ENCODE data around the gene SMAD9. TPM values are rescaled to one million over a fixed set of nuclear protein-coding genes. Genes with fewer than 3 reads are reported as not detected.

SMAD9 gene
- total and polyA plus RNA-seq, 2 of the 8 experiments (the other 6 are each of a cell fraction or from before 2014, with no cell fraction given) = 0.45 to 1.0 TPM

DNA sequence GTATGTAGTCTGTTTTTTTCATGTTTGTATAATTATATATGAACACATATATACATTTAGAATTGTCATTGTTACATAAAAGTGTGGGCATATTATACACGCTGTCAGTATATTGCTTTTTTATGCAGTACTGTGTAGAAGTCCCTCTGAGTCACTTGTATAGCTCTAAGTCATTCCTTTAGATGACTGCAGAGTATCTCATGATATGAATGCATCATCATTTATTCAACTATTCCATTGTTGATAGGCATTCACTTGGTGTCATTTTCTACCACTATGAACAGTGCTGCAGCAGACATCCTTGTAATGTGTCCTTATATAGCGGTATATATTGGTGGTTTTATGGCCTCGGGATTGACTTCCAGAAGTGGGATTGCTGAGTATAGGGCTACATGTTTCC is 85.7 kb downstream of the SMAD9 start (continued):
- TF ChIP-seq TCF12 (IDR thresholded peaks at IDR 0.05; ENCODE audit: low read depth, low read length) (no peak), CBX5 (IDR thresholded peaks at IDR 0.05; ENCODE audit: low read depth, low read length) (no peak), CREB1 (IDR thresholded peaks at IDR 0.05) (no peak)
- TF ChIP-seq, protein P1, sequence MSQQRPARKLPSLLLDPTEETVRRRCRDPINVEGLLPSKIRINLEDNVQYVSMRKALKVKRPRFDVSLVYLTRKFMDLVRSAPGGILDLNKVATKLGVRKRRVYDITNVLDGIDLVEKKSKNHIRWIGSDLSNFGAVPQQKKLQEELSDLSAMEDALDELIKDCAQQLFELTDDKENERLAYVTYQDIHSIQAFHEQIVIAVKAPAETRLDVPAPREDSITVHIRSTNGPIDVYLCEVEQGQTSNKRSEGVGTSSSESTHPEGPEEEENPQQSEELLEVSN (IDR thresholded peaks at IDR 0.05) = no peak
